SK-N-SH treated with all-trans-retinoic acid at 6 μM for 48 hours (cell line): Measurements from ENCODE around the gene DENND2C.
A peak's percentile ranks its signal among the peaks of the same experiment; 100 is the strongest.

Experiments used
- ATAC-seq: fragments of 200-7000 bp; cut with Tn5 transposase; 3 replicates; pipeline ENCODE4 v1.9.1; 2020; ENCODE audit warnings: mild to moderate bottlenecking, moderate library complexity
- ARNTL ChIP-seq: fragments of 450-650 bp; formaldehyde crosslinking; IDR thresholded peaks from 2 replicates; pipeline ENCODE4 v1.5.0; 2020; ENCODE audit warnings: low read depth, mild to moderate bottlenecking, moderate library complexity, borderline replicate concordance
- BACH2 ChIP-seq: fragments of 250-450 bp; sonication (Bioruptor Pico); IDR thresholded peaks from 2 replicates; pipeline ENCODE4 v1.9.0; 2021; ENCODE audit warnings: mild to moderate bottlenecking, borderline replicate concordance
- CREB5 ChIP-seq: fragments of 250-450 bp; sonication (Bioruptor Pico); IDR thresholded peaks from 2 replicates; pipeline ENCODE4 v1.5.1; 2020; ENCODE audit warnings: low read depth, mild to moderate bottlenecking, moderate library complexity
- CSDC2 ChIP-seq: fragments of 250-450 bp; sonication (Bioruptor Pico); IDR thresholded peaks from 2 replicates; pipeline ENCODE4 v1.5.0; 2020; ENCODE audit warnings: mild to moderate bottlenecking, moderate library complexity
- CSRNP3 ChIP-seq: fragments of 250-450 bp; sonication (Bioruptor Pico); IDR thresholded peaks from 2 replicates; pipeline ENCODE4 v1.5.1; 2021; ENCODE audit warnings: mild to moderate bottlenecking, moderate library complexity
- ESRRG ChIP-seq: fragments of 250-450 bp; sonication (Bioruptor Pico); IDR thresholded peaks from 2 replicates; pipeline ENCODE4 v1.6.1; 2021; ENCODE audit warnings: mild to moderate bottlenecking
- GLIS3 ChIP-seq: fragments of 250-450 bp; sonication (Bioruptor Pico); IDR thresholded peaks from 2 replicates; pipeline ENCODE4 v1.5.0; 2020; ENCODE audit warnings: mild to moderate bottlenecking, moderate library complexity
- ISL1 ChIP-seq: fragments of 250-450 bp; sonication (Bioruptor Pico); IDR thresholded peaks from 2 replicates; pipeline ENCODE4 v2.1.2; 2022; ENCODE audit warnings: mild to moderate bottlenecking, moderate library complexity
- OSR1 ChIP-seq: fragments of 250-450 bp; sonication (Bioruptor Pico); IDR thresholded peaks from 2 replicates; pipeline ENCODE4 v1.8.0; 2022; ENCODE audit warnings: moderate library complexity, mild to moderate bottlenecking, inconsistent platforms
- PATZ1 ChIP-seq: fragments of 250-450 bp; sonication (Bioruptor Pico); IDR thresholded peaks from 2 replicates; pipeline ENCODE4 v1.8.0; 2020; ENCODE audit warnings: mild to moderate bottlenecking, moderate library complexity, borderline replicate concordance
- POU6F1 ChIP-seq: fragments of 250-450 bp; sonication (Bioruptor Pico); IDR thresholded peaks from 2 replicates; pipeline ENCODE4 v1.8.0; 2021; ENCODE audit warnings: low read depth, mild to moderate bottlenecking, moderate library complexity, borderline replicate concordance
- PPARA ChIP-seq: fragments of 250-450 bp; sonication (Bioruptor Pico); IDR thresholded peaks from 2 replicates; pipeline ENCODE4 v1.5.0; 2020; ENCODE audit warnings: mild to moderate bottlenecking, borderline replicate concordance
- RARB ChIP-seq: fragments of 250-450 bp; sonication (Bioruptor Pico); IDR thresholded peaks from 2 replicates; pipeline ENCODE4 v1.8.0; 2021; ENCODE audit warnings: mild to moderate bottlenecking, moderate library complexity
- SNAI2 ChIP-seq: fragments of 250-450 bp; sonication (Bioruptor Pico); IDR thresholded peaks from 2 replicates; pipeline ENCODE4 v1.5.0; 2020; ENCODE audit warnings: mild to moderate bottlenecking, moderate library complexity
- TCF4 ChIP-seq: fragments of 250-450 bp; sonication (Bioruptor Pico); IDR thresholded peaks from 2 replicates; pipeline ENCODE4 v1.8.0; 2021; ENCODE audit warnings: mild to moderate bottlenecking, moderate library complexity, borderline replicate concordance
- TOX ChIP-seq: fragments of 250-450 bp; sonication (Bioruptor Pico); IDR thresholded peaks from 2 replicates; pipeline ENCODE4 v1.8.0; 2021; ENCODE audit warnings: mild to moderate bottlenecking, moderate library complexity, borderline replicate concordance
- TSHZ2 ChIP-seq: fragments of 250-450 bp; sonication (Bioruptor Pico); IDR thresholded peaks from 2 replicates; pipeline ENCODE4 v1.5.0; 2020; ENCODE audit warnings: mild to moderate bottlenecking, moderate library complexity
- ZC3H10 ChIP-seq: fragments of 250-450 bp; sonication (Bioruptor Pico); IDR thresholded peaks from 2 replicates; pipeline ENCODE4 v1.5.1; 2021; ENCODE audit warnings: mild to moderate bottlenecking, moderate library complexity
- ZFP3 ChIP-seq: fragments of 250-450 bp; sonication (Bioruptor Pico); IDR thresholded peaks from 2 replicates; pipeline ENCODE4 v1.5.0; 2020; ENCODE audit warnings: mild to moderate bottlenecking, moderate library complexity
- ZFP30 ChIP-seq: fragments of 450-650 bp; formaldehyde crosslinking; IDR thresholded peaks from 2 replicates; pipeline ENCODE4 v1.5.0; 2022; ENCODE audit warnings: mild to moderate bottlenecking, moderate library complexity
- ZNF565 ChIP-seq: fragments of 450-650 bp; formaldehyde crosslinking; conservative IDR thresholded peaks from 2 replicates; pipeline ENCODE4 v1.5.0; 2020; ENCODE audit warnings: low read depth, mild to moderate bottlenecking, moderate library complexity
- ZNF70 ChIP-seq: fragments of 450-650 bp; formaldehyde crosslinking; IDR thresholded peaks from 2 replicates; pipeline ENCODE4 v1.5.0; 2020; ENCODE audit warnings: mild to moderate bottlenecking, moderate library complexity
- ZNF8 ChIP-seq: fragments of 450-650 bp; formaldehyde crosslinking; IDR thresholded peaks from 2 replicates; pipeline ENCODE4 v1.5.0; 2020; ENCODE audit warnings: mild to moderate bottlenecking, moderate library complexity

DENND2C gene

GRCh38 chr1:114581335-114582287 is 88.2 kb downstream of the DENND2C start, which contains the start of gene BCAS2:
BCAS2 (minus strand) TSS chr1:114581615; CDS start chr1:114581591, 24 bp downstream.
- TF ChIP-seq ZFP3 (CRISPR knock-in tag) (peak; percentile 79), PATZ1 (CRISPR knock-in tag) (no peak), RARB (CRISPR knock-in tag) (no peak), TCF4 (CRISPR knock-in tag) (no peak), OSR1 (CRISPR knock-in tag) (no peak), TOX (CRISPR knock-in tag) (no peak), ISL1 (CRISPR knock-in tag) (0 out of 2 replicates have a peak, but pooled peaks have one; percentile 21), CREB5 (CRISPR knock-in tag) (no peak), ZC3H10 (CRISPR knock-in tag) (no peak), GLIS3 (CRISPR knock-in tag) (no peak), SNAI2 (CRISPR knock-in tag) (peak; percentile 62; the same call in 1 of the 2 replicates), ZFP30 (CRISPR knock-in tag) (no peak), PPARA (peak; percentile 65; the same call in 1 of the 2 replicates), ZNF565 (CRISPR knock-in tag) (0 out of 2 replicates have a peak, but pooled peaks have one; percentile 50), ZNF70 (no peak), BACH2 (CRISPR knock-in tag) (no peak), CSDC2 (CRISPR knock-in tag) (peak; percentile 90), CSRNP3 (CRISPR knock-in tag) (0 out of 2 replicates have a peak, but pooled peaks have one; percentile 43), ESRRG (0 out of 2 replicates have a peak, but pooled peaks have one; percentile 25), ZNF8 (CRISPR knock-in tag) (no peak), TSHZ2 (CRISPR knock-in tag) (peak; percentile 80; the same call in 1 of the 2 replicates), ARNTL (CRISPR knock-in tag) (no peak), POU6F1 (CRISPR knock-in tag) (no peak)

GRCh38 chr1:114574365-114574764 is 95.5 kb downstream of the DENND2C start:
- no peak for ATAC-seq
- TF ChIP-seq CSDC2 (CRISPR knock-in tag) (no peak), SNAI2 (CRISPR knock-in tag) (no peak), BACH2 (CRISPR knock-in tag) (no peak), ZFP30 (CRISPR knock-in tag) (no peak), GLIS3 (CRISPR knock-in tag) (no peak), ZNF8 (CRISPR knock-in tag) (no peak), PATZ1 (CRISPR knock-in tag) (no peak), ZFP3 (CRISPR knock-in tag) (no peak), OSR1 (CRISPR knock-in tag) (no peak), TSHZ2 (CRISPR knock-in tag) (no peak), RARB (CRISPR knock-in tag) (no peak), ZC3H10 (CRISPR knock-in tag) (no peak), TOX (CRISPR knock-in tag) (no peak), PPARA (no peak), ZNF565 (CRISPR knock-in tag) (no peak)

More at GRCh38 chr1:114581335-114582287, 88.2 kb downstream of the DENND2C start, which contains the start of gene BCAS2:
- peak; percentile 99 for ATAC-seq
